Posterior vena cava (tissue), 2 donors: ENCODE data around the gene BRAT1. TPM values are rescaled to one million over a fixed set of nuclear protein-coding genes. Genes with fewer than 3 reads are reported as not detected.
"Not testable (repeated sequence)": the region's sequence is repeated elsewhere in the genome, so short reads cannot be mapped to it uniquely, and the experiment has no call there.

ENCODE experiments used
- DNase-seq: peaks from one replicate; pipeline ENCODE4 v3.0.0-alpha.2; 2020; ENCODE audit warnings: low spot score
- intact Hi-C, 2 donors: fragments of 100-400 bp; cut with DNase I; formaldehyde crosslinking; loops; one replicate each; pipeline versions ENCODE4 v1.14.1 to v1.14.2; 2022 to 2023
- long read RNA-seq, 2 donors: library from polyadenylated mRNA; unstranded; transcript quantifications; one replicate each; pipeline ENCODE4 v2.0.0, GENCODE V29; 2020 to 2021
- total RNA-seq, 2 donors: library from RNA; stranded (reverse); fragmentation: NEBNext Ultra II Directional; extraction: Animal tissue kit (Norgen Biotek cat#: 25700); gene quantifications; one replicate each; pipeline ENCODE4 v1.2.1, GENCODE V29; 2021
- donor health status: DM: yes; HTN: yes; CAD: no.
- donor health status: DM: yes; HTN: yes; CAD: no.

The BRAT1 gene
- 10 to 100 TPM; 16.3 to 17.2 TPM for total RNA-seq
- long read RNA-seq, donor 1, transcript BRAT1-201 (14 exons, 2,915 nt) = major isoform, 15 of 43 reads
- long read RNA-seq, donor 1, partial matches to known transcripts = 13 of 43 reads
- long read RNA-seq, donor 1, other reads (novel, unspliced or antisense) = 15 of 43 reads
- long read RNA-seq, donor 2, transcript BRAT1-201 (14 exons, 2,915 nt) = major isoform, 45 of 107 reads
- long read RNA-seq, donor 2, partial matches to known transcripts = 39 of 107 reads
- long read RNA-seq, donor 2, other reads (novel, unspliced or antisense) = 23 of 107 reads

DNA sequence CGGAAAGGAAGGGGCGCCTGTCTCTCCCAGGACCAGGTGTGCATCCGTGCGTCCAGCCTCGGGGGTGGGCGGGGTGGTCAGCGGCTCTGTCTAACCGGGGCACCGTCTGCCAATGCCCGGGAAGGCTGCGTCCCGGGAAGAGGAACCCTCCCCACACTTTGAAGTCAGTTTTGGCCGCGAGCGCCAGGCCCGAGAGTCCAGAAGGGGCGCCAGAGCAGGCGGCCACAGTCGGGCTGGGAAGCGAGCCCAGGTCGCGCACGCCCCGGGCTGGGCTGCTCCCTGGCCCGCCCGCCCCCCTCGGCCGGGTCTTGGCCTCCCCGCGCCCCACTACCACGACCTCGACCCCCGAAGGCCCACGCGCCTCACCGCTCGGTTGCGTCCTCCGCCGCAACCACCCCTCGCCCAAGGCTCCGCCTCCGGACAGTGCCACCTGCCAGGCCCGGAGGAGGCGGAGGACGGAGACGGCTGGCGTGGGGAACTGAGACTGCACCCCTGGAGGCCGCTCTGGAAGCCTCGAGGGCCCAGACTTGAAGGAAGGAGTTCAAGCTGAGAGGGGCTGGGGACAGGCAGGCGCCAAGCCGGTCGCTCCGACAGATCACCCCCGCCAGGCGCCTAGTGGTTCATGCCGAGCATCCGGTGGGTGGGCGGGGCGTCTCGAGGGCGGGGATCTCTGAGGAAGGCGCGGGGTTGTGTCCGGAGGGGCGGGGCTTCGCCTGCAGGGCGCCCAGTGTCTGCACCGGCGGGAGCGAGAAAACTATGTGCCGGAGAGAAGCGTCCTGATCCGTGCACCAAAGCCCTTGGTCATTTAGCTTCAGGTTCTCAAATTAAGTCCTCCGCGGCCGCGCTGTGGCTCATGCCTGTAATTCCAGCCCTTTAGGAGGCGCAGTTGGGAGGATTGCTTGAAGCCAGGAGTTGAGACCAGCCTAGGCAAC is at the start of gene BRAT1:
BRAT1 (minus strand) TSS at position 404 of the 932 bp plus-strand sequence. CDS start 1,093 bp downstream, outside the sequence.
- peak; percentile 99 for DNase-seq
- intact Hi-C loops = loop anchor here in 1 of 2 donors (10.0 kb wide), 1 partner anchor 81 kb away; the partner anchor contains the start of gene GRIFIN

DNA sequence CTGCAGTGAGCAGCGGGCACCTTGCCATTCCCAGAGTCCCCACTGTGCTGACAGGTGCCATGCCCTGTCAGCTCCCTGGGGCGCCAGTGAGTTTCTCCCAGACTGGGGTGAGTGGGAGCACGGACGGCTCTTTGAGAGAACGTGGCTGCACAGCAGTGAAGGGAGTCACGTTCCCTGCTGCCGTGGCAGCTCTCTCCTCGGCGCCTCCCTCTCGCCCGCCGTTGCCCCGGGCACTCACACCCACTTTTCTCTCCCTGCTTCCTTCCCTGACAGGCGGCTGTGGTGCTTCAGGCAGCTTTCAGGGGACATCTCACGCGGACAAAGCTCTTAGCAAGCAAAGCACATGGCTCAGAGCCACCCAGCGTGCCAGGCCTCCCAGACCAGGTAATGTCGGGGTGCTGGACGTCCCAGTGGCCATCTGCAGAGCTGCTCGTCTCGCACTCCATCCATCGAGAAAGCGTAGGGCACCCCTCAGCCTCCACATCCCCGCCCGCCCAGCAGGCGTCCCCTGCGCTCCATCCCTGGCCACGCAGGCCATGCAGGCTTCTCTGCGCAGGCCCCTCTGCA is 49.4 kb upstream of the BRAT1 start:
- intact Hi-C loops = no loop called here
- DNase-seq = peak; percentile 74

DNA sequence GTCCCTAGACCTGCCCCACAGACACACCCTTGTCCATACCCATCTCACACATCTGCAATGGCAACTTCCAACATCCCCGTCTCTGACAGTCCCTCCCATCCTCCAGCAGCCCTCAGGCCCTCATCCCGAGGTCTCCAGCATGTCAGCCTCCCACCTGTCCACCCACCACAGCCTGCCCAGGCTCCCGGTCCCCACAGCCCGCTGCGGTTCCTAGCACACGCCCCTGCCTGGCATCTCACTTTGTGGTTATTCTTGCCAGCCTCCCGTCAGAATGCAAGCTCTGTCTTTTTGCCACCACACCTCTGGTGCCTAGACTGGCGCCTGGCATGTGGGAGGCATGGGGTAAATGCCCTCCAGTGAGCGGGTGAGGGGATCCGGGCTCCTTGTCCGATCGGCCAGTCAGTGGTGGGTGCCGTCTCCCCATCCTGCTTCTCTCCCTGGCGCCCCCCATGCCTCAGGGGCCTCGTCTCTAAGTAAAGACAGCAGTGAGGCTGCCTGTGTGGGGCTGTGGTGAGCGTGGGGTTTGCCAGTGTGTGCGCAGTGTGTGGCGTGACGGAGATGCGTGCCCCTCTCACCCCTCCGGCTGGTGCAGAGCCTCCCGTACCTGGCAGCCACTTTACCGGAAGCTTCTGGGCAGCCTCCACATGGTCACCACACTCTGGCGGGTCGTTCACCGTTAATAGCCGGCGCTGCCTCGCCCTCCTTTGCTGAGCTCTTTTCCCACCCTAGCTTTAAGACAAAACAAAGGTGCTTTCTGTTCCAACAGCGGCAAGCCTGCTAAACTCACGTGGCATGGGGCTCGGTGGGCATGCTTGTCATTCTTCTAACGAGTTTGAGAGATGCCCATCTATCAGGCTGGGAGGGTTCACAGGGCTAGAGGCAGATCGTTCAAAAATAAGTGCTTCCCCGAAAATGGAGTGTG is 48.0 kb upstream of the BRAT1 start:
- no peak for DNase-seq
- intact Hi-C loops = no loop called here

DNA sequence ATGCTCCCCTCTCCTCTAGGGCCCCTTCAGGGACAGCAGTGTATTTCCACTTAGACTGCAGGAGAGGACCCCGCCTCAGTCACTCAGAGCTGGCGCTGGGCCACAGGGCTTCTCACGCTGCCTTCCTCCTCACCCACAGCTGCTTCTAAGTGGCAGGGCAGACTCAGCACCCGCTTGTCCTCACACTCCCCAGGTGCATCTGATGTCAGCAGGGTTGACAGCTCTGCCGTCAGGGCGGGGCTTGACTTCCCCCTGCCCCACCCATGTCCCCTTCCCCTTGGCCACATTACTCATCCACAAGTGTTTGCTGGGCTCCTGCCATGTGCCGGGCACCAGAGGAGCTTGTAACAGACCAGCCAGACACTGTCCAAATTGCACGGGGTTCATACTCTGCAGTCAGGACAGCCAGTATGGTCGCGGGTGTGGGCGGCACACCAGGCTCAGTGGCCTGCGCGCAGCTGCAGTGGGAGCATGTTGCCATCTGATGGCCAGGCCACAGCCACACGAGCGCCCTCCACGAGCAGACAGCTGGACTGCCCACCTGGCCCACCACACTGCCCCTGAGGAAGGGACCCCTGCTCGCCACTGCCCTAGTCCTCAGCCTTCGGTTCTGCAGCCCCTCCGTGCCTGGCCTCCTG is 47.2 kb upstream of the BRAT1 start:
- no peak for DNase-seq
- intact Hi-C loops = no loop called here

DNA sequence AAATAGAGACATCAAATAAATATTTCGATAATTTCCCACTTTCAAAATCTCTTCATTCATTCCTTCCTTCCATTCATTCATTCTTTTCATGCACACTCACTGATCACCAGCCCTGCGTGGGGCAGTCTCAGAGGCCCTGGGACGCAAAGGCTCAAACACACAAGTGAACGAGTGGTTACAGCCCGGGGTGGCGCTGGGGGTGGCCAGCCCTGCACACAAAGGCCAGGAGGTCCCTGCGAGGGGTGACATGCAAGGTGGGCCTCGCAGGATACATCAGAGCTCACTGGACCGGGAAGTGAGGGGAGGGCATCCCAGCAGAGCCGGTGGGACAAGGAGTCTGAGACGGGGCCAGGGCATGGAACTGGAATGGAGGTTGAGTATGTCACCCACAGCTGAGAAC is 46.6 kb upstream of the BRAT1 start:
- no peak for DNase-seq
- intact Hi-C loops = no loop called here

DNA sequence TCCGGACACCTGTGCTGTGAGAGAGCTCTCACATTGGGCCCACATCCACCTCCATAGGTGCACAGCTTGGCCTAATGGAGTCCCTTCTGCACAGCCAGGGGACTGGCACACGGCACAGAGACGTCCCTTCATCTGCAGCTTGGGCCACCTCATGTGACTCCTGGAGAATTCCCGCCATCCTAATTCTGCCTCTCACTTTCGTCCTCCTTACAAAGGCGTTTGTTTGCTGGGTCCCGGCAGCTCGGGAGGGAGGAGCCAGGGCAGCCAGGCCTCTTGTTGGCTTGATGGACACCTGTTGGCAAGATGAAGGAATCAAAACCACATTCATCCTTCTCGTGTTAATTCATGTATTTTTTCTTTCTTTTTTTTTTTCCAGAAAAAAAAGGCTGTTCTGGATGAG is 45.7 kb upstream of the BRAT1 start:
- intact Hi-C loops = no loop called here
- no peak for DNase-seq

DNA sequence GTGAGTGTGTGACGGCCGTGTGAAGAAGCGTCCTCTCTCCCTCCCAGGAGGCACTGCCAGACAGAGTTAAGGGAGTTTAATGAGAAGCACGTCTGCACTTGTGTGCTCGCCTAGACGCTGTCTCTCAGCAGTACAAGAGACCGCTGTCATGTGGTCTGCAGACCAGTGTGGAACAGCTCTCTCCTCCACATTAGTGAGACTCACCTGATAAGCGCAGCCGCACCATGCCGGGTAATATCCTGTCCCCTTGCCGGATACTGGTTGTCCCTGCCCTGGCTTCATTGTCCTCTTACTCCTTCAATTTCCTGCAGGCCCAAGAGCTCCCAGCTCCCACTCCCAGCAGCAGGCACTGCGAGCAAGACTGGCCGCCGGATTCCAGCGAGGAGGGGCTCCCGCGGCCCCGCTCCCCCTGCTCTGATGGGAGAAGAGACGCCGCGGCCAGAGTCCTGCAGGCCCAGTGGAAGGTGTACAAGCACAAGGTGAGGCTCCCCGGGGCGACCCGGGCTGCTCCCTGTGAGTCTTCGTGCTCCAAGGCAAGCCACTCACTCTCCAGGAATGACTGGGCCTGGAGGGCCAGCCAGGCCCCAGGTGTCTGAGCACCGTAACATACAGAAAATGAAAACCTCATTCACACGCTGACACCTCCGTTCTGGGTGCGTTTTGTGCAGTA is 43.0 kb upstream of the BRAT1 start:
- intact Hi-C loops = no loop called here
- DNase-seq = no peak

DNA sequence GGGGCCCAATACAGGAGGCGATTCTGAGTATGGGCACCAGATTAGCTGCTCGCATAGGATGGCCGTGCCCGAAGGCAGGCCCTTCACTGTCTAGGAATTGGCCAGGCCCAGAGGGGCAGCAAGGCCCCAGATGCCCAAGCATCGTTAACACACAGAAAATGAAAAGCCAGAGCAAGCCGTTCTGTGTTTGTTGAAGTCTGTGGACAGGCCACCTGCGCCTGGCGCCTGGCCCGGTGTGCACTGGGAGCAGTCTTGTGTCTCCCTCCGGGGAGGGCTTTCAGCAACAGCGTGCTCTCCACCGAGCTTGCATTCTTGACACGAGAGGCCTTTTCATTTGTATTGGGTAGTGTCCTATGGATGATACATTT is 41.9 kb upstream of the BRAT1 start:
- intact Hi-C loops = no loop called here
- no peak for DNase-seq

DNA sequence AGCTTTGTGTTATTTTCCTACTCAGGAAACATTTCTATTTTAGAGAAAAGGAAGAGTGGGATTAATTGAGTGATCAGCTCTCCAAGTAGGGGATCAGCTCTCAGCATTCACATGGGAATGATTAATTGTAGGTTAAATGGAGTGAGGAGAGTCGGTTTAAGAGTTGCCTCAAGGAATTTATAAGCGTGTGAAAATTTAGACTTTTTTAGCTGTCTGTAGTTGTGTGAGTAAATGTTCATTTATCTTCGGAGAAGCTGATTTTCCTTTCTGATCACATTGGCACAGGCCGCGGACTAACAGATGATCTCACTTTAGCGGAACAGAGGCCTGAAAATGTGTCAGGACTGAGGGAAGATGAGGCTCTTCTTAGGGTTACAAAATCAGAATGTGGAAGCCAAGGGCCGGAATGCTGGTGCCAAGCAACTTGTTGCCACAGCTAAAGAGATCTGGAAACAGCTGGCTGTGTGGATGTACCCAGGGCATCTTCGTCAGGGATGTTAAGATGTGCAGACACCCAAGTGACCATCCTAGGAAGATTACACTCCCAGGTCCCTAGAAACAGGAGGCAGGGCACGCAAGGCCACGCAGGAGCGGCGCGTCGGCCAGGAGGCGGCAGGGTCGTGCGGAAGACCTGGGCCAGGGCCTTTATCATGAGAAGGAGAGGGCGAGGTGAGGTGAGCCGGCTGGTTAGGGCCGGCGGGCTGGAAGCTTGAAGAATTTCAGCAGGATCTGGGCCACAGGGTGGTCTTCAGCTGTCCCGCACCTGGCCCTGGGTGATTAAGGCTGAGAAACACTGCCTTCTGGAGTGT is 41.3 kb upstream of the BRAT1 start:
- DNase-seq = no peak
- intact Hi-C loops = no loop called here

DNA sequence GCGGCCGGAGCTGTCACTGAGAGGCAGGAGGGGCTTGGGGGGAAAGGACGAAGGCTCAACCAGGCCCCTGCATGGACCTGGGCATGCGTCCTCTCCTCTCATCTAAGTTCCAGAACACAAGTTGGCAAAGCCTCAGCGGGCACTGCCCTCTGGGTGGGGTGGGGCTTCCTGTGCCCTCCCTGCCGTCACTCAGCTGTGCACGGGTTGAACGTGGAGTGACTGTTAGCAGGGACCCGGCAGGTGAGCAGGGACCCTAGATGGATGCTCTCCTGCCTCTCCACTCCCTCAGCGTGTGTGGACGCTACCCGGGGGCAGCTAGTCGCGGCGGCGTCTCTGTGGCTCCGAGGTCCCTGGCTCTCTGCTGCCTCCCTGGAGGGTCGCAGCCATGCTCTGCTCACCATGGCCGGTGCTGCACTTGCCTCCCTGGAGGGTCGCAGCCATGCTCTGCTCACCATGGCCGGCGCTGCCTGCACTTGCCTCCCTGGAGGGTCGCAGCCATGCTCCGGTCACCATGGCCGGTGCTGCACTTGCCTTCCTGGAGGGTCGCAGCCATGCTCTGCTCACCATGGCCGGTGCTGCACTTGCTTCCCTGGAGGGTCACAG is 40.0 kb upstream of the BRAT1 start:
- no peak for DNase-seq
- intact Hi-C loops = no loop called here

DNA sequence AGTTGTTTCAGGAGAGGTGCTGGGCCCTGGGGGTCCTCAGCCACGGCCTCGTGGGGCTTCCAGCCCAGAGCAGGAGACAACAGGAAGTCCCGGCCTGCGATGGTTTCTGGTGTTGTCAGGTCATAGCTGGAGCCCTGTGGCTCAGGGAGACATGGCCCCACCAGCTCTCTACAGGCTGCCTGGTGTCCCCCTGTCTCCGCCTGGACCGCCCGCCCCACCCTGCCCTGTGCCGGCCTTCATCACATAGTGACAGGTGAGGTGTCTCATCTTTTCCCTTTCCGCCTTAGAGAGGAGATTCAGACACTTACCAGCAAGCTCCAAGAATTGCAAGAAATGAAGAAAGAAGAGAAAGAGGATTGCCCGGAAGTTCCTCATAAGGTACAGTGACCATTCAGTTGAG is 39.3 kb upstream of the BRAT1 start:
- intact Hi-C loops = no loop called here
- no peak for DNase-seq

DNA sequence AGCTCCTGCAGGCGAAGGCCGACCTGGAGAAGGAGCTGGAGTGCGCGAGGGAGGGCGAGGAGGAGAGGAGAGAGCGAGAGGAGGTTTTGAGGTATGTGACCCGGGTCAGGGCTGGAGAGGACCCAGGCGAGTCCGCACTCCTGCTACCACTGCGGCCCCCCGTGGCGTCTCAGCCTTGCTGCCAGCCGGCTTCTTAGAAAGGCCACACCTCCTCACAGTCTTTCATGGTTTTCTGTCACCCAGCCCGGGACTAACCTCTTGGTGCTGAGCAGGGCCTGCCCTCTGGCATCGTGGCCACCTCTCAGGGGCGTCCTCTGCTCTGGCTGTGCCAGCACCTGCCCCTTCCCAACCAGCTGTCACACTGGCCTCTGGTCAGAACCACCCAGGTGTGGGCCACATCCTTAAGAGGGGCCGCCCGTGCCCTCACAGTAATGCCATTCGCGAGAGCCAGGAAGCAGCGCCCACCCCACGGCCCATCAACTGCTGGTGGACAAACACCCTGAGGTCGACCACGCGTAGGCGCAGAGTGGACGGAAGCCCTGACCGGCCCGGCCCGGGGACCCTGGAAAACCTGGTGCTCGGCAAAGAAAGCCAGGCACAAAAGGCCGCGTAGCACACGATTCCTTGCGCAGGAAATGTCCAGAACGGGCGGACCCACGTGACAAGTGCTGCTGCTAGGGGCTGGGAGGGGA is 37.9 kb upstream of the BRAT1 start:
- no peak for DNase-seq
- intact Hi-C loops = no loop called here

DNA sequence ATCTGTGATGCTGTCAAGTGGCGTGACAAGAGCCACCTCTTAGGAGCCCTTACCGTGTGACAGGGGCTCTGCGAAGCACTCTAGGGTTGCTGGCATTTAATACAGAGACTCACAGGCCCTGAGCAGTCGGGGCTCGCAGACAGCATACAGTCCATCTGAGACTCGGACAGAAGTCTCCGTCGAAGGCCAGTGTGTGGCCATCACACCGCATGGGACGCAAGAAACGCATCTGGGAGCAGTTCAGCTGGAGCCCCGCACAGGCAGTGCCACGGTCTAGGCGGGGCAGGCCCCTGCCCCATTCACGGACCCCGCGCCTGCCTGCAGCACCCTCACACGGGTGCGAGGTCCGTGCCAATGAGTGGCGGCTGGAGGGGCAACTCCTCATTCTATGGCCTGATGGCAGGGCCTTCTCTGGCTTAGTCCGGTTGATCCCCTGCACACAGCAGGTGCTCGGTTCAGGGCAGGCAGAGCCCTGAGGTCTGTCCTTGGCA is 37.1 kb upstream of the BRAT1 start:
- intact Hi-C loops = no loop called here
- no peak for DNase-seq

DNA sequence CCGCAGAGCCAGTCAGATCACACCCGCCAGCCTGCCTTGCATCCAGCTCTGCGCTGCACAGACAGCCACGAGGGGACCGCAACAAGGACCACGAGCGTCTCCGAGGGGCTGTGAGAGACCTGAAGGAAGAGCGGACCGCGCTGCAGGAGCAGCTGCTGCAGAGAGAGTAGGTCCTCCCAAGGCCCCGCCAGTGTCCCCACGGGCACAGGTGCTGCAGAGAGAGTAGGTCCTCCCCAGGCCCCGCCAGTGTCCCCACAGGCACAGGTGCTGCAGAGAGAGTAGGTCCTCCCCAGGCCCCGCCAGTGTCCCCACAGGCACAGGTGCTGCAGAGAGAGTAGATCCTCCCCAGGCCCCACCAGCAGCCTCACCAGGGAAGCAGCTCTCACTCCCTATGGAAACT is 34.6 kb upstream of the BRAT1 start:
- intact Hi-C loops = not testable (repeated sequence)

DNA sequence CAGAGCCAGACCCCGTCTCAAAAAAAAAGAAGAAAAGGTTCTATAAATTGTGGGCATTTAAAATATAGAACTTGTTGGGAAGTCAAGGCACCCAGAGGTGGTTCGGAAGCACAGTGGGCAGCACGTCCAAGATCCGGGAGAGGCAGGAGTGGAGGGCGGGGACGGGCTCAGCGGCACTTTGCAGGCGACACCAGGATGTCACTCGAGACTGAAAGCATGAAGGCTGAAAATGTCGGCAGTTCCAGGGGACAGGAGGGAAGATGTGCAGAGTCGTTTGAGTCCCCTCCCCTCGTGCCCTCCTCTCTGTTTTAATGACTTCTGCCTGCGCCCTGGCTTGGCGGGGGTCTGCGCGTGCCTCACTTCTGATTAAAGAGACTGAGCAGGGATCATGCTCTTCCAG is 34.0 kb upstream of the BRAT1 start:
- intact Hi-C loops = no loop called here
- no peak for DNase-seq

More for the DNA sequence above, 34.6 kb upstream of the BRAT1 start:
- not testable (repeated sequence) for DNase-seq

DNA sequence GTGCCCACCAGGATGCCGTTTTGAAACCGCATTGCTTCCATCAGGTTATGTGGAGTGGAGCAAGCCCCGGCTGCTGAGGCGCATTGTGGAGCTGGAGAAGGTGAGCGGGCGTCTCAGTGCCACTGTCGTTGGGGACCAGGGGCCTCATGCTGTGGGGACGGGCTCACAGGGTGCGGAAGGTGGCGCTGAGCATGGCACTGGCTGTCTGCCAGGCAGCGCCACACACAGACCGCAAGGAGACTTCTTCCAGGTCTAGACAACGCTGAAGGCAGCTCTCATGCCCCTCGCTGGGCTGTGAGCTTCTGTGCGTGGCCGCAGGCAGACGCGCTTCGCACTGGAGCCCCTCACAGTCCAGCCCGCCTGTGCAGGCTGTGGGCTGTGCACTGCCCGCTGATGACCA is 32.5 kb upstream of the BRAT1 start:
- DNase-seq = no peak
- intact Hi-C loops = no loop called here
